ENCODE data around the gene UBE3D.

DNA sequence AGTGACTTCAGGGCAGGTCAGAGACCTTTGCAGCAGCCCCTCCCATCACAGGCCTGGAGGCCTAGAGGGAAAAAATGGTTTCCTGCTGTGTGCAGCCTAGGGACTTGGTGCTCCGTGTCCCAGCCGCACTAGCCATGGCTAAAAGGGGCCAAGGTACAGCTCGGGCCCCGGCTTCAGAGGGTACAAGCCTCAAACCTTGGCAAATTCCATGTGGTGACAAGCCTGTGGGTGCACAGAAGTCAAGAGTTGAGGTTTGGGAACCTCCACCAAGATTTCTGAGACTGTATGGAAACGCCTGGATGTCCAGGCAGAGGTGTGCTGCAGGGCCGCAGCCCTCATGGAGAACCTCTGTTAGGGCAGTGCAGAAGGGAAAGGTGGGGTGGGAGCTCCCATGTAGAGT lies 34.0 kb downstream of the UBE3D start:
- TF ChIP-seq, protein P1, sequence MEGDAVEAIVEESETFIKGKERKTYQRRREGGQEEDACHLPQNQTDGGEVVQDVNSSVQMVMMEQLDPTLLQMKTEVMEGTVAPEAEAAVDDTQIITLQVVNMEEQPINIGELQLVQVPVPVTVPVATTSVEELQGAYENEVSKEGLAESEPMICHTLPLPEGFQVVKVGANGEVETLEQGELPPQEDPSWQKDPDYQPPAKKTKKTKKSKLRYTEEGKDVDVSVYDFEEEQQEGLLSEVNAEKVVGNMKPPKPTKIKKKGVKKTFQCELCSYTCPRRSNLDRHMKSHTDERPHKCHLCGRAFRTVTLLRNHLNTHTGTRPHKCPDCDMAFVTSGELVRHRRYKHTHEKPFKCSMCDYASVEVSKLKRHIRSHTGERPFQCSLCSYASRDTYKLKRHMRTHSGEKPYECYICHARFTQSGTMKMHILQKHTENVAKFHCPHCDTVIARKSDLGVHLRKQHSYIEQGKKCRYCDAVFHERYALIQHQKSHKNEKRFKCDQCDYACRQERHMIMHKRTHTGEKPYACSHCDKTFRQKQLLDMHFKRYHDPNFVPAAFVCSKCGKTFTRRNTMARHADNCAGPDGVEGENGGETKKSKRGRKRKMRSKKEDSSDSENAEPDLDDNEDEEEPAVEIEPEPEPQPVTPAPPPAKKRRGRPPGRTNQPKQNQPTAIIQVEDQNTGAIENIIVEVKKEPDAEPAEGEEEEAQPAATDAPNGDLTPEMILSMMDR (IDR thresholded peaks at IDR 0.05): no peak
- TF ChIP-seq POLR2AphosphoS5 (IDR thresholded peaks at IDR 0.05; ENCODE audit: low read depth, low read length) (no peak), TCF7L2 (IDR thresholded peaks at IDR 0.05; ENCODE audit: low read depth, low read length) (no peak)
- TF ChIP-seq, protein P2, sequence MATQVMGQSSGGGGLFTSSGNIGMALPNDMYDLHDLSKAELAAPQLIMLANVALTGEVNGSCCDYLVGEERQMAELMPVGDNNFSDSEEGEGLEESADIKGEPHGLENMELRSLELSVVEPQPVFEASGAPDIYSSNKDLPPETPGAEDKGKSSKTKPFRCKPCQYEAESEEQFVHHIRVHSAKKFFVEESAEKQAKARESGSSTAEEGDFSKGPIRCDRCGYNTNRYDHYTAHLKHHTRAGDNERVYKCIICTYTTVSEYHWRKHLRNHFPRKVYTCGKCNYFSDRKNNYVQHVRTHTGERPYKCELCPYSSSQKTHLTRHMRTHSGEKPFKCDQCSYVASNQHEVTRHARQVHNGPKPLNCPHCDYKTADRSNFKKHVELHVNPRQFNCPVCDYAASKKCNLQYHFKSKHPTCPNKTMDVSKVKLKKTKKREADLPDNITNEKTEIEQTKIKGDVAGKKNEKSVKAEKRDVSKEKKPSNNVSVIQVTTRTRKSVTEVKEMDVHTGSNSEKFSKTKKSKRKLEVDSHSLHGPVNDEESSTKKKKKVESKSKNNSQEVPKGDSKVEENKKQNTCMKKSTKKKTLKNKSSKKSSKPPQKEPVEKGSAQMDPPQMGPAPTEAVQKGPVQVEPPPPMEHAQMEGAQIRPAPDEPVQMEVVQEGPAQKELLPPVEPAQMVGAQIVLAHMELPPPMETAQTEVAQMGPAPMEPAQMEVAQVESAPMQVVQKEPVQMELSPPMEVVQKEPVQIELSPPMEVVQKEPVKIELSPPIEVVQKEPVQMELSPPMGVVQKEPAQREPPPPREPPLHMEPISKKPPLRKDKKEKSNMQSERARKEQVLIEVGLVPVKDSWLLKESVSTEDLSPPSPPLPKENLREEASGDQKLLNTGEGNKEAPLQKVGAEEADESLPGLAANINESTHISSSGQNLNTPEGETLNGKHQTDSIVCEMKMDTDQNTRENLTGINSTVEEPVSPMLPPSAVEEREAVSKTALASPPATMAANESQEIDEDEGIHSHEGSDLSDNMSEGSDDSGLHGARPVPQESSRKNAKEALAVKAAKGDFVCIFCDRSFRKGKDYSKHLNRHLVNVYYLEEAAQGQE (IDR thresholded peaks at IDR 0.05; ENCODE audit: insufficient read depth in 1 of 2, low read depth in 2 of 2, low read length in 1 of 2): no peak
